Measurements from ENCODE around the gene EGFLAM.
"Not testable (repeated sequence)": the region's sequence is repeated elsewhere in the genome, so short reads cannot be mapped to it uniquely, and the experiment has no call there.

The EGFLAM gene

GRCh38 chr5:38375423-38375822 is 117.1 kb downstream of the EGFLAM start:
- no peak for DNase-seq (ENCODE audit: low read depth in 2 of 2)

DNA sequence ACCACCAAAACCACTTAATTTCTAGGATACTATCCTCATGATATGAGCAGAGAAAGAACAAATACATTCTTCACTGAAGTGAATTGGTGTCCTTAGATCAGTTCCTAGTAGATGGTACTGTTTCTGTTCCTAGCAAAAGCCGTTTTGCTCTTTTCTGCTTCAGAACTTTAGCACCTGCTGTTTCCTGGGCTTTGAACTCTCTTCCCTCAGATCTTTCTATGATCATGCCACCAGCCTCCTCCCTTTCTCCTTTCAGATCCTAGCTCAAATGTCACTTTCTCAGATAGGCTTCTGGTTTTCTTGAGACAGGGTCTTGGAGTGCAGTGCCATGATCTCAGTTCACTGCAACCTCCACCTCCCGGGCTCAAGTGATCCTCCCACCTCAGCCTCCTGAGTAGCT is 118.0 kb downstream of the EGFLAM start:
- DNase-seq (ENCODE audit: low read depth in 2 of 2) = no peak

DNA sequence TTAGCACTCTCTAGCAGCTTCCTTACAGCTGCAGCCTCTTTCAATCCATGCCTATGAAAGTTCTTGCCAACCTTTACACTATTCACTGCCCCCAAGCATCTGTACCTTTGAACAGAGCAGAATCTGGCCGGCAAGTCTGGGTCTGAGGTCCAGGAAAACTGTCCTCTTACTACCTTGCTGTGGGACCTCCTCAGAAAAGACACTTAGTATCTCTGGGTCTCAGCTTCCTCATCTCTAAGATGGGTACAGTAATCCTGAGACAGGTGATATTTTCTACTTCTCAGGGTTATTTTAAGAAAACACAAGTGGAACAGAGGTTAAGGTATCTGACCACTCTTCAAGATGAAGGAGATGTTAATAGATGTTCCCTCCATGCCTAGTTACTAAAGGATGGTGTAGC is 120.2 kb downstream of the EGFLAM start:
- no peak for DNase-seq (ENCODE audit: low read depth in 2 of 2)

- DNase-seq (ENCODE audit: low read depth in 2 of 2) = no peak
These were observed 121.1 kb downstream of the EGFLAM start for GRCh38 chr5:38379350-38379937.

DNA sequence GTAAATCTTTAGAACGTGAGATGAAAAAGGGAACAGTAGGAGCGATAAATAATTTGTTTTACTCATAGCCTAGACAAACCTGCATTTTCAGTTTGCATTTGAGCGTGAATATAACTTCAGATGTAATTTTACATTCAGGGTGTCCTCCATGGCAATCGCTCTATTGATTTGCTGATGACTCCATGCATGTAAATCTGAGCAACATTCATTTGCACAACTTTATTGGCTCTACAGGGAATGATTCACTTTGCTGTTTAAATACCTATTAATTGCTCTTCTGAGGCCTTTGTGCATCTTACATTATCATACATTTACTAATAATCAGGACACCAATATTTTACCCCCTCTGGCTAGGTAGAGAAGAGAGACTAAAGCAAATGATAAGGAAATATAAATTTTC is 122.2 kb downstream of the EGFLAM start:
- no peak for DNase-seq (ENCODE audit: low read depth in 2 of 2)

DNA sequence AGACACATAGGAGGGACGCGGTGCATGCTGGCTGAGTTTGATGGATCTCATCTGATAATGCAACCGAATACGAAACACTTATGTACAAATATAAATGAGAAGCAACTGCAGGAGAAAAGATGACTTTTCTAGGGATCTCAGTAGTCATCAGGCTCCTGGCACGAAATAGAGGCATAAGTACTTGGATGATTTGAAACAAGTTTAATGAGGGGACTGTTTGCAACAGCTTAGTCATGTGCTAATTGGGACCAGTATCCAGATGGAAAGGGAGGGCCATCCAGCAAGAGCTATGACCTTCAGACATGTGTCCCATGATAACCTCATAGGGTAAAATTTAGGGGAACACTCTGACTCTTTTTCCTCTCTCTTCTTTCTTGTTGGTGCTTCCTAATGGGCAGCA is 123.0 kb downstream of the EGFLAM start:
- no peak for DNase-seq (ENCODE audit: low read depth in 2 of 2)

DNA sequence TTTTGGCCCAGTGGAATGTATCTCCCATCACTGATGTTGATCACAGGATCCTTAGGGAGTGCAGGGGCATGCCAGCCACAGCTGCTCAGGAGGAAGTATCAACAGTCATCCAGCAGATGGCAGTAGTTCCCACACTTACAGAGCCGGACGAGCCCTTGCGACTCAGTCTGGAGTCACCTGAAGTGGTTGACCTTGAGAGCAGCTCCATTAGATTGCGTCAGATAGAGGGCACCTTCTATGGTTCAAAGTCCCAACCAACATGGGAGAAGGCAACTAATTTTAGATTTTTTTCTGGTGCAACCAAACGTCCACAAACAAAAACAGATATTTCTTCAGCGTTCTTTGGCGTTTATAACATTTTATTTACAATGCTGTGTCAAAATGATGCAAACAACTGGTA is 124.5 kb downstream of the EGFLAM start:
- DNase-seq (ENCODE audit: low read depth in 2 of 2) = peak; percentile 34 to 43

GRCh38 chr5:38383701-38384100 is 125.3 kb downstream of the EGFLAM start:
- DNase-seq (ENCODE audit: low read depth in 2 of 2) = no peak

- no peak for DNase-seq (ENCODE audit: low read depth in 2 of 2)
These were observed 126.0 kb downstream of the EGFLAM start for GRCh38 chr5:38384396-38384795.

GRCh38 chr5:38387161-38387560 is 128.8 kb downstream of the EGFLAM start:
- DNase-seq (ENCODE audit: low read depth in 2 of 2) = no peak

DNA sequence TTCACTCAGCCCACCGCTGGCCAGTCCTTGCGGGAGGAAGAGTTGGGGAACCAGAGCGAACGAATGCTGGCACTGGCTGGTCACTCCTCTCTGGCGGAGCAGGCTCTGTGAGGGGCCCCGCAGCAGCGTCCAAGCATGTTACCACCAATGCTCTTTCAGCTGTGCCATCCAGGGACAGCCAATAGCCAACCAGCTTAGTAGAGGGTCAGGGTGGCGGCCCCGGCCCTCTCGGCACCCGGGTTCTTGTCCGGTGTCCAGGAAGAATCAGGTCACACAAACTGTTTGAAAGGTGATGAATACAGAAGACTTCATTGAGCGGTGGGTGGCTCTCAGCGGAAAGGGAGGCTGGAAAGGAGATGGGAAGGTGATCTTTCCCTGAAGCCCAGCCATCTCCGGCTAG is 135.3 kb downstream of the EGFLAM start:
- no peak for DNase-seq (ENCODE audit: low read depth in 2 of 2)

DNA sequence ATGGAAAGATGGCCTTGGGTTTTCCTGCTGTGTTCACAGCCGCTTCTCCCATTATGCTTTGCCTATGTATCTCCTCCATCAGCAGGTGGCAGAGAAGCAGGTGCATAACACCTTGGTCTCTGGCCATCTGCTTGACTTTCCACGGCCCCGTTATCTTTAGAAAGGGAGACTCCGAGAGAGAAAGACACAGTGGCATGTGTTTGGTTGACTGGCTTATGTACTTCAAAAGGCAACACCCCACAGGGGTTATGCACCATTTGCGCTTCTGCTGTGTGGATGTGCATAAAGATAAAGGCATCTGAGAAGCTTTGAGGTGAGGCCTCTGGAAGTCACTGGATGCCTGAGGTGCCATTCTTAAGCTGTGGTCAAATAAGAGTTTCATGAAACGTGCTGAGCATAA is 138.4 kb downstream of the EGFLAM start:
- no peak for DNase-seq (ENCODE audit: low read depth in 2 of 2)

- DNase-seq (ENCODE audit: low read depth in 2 of 2) = no peak
These were observed 142.0 kb downstream of the EGFLAM start for GRCh38 chr5:38400365-38400764.

DNA sequence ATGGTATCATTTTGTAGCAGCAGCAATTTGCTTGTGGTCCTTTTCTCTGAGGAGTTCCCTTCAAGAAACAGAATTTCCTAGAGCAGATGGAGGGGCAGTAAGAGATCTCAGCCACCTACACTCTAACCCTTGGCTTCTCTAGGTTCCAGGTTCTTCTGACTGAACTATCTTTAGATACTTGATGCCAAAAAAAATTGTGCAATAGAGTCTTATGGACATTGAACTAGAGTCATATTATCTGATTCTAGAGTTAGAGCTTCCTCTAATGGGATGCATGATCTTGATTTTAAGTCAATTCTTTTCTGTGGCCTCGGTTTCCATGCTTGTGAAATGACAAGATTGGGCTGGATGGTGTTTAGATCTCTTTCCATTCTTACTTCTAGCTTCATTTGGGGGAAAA is 142.8 kb downstream of the EGFLAM start:
- no peak for DNase-seq (ENCODE audit: low read depth in 2 of 2)

DNA sequence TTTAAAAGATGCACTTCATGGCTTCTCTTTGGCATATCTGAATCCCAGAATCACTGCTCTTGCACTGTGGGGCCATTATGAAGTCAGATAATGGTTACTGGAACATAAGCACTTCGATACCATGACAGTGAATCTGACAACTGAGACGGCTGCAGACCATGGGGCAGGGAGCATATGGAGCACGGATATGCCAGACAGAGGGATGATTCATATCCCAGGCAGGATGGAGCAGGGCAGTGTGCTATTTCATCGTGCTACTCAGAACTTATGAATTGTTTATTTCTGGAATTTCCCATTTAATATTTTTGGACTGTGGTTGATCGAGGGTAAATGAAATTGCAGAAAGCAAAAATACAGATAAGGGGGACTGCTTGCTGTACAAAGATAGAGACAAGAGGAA is 145.0 kb downstream of the EGFLAM start:
- DNase-seq (ENCODE audit: low read depth in 2 of 2) = no peak

- no peak for DNase-seq (ENCODE audit: low read depth in 2 of 2)
These were observed 145.7 kb downstream of the EGFLAM start for GRCh38 chr5:38403877-38404635.

- DNase-seq (ENCODE audit: low read depth in 2 of 2) = no peak
These were observed 146.4 kb downstream of the EGFLAM start for GRCh38 chr5:38404667-38405276.

- DNase-seq (ENCODE audit: low read depth in 2 of 2) = no peak
These were observed 150.3 kb downstream of the EGFLAM start for GRCh38 chr5:38408446-38409198.

GRCh38 chr5:38410304-38410990 is 152.1 kb downstream of the EGFLAM start:
- no peak for DNase-seq (ENCODE audit: low read depth in 2 of 2)

- no peak for DNase-seq (ENCODE audit: low read depth in 2 of 2)
These were observed 155.3 kb downstream of the EGFLAM start for GRCh38 chr5:38413696-38414095.

DNA sequence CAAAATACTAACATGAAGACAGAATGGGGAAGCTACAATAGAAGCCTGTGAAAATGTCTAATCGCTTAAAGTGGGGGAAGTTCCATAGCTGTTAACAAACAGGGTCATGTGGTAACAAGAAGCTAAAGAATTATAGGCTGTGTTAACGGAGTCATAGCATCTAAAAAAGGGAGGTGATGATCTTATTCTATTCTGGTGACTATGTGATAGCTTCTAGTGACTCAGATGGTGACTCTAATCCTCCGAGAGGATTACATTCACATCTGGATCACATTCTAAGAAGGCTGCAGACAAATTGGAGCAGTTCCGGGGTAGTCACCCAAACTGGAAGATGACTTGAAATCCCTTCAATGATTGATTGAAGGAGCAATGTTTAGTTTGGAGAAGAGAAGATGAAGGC is 156.0 kb downstream of the EGFLAM start:
- DNase-seq (ENCODE audit: low read depth in 2 of 2) = peak in 1 of 2 experiments; percentile 47

GRCh38 chr5:38415772-38416171 is 157.4 kb downstream of the EGFLAM start:
- DNase-seq (ENCODE audit: low read depth in 2 of 2) = not testable (repeated sequence)
